HL-60/S4 (cell line): ENCODE measurements around the gene HTR1E.
"Not testable (repeated sequence)": the region's sequence is repeated elsewhere in the genome, so short reads cannot be mapped to it uniquely, and the experiment has no call there.

Source experiments
- in situ Hi-C: fragments of 300-500 bp; cut with MboI; formaldehyde crosslinking; loops from 2 replicates; pipeline ENCODE4 v1.14.3; 2022; ENCODE audit warnings: low sequenced_read_pairs

Gene HTR1E

DNA sequence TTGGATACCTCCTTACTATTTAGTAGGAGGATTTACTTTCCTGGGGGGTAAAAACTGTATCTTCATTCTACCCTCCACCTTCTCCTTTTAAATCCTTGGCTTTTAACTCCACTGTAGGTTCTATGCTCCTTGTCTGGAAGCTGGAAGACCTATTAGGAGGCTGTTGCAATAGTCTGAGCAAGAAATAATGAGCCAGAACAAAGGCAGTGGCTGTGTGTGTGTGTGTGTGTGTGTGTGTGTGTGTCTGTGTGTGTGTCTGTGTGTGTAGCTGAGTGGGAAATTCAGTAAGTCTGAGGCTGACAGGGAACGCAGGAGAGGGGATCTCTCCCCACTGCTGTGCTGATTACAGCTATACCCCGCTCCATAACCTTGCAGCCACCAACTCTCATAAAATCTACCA, 35.8 kb downstream of the HTR1E start:
- in situ Hi-C loops, result no loop called here

DNA sequence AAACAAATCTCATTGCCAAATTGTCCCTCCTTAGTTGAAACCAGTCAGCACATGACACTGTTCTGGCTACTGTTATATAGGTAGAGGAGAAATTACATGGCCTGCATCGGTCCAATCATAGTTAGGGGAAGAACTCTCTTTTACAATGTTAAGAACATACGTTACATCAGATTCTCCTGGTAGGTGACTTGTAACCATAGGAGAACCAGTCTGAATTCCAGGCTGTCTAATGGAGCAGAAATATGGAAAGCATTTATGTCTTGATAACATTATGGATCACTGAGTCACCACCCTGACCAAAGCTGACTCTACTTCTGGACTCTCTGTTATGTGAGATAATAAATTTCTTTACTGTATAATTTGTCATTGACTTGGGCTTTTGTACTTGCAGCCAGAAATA, 40.9 kb downstream of the HTR1E start:
- in situ Hi-C loops, result no loop called here

GRCh38 chr6:87001494-87001893, 64.2 kb downstream of the HTR1E start:
- in situ Hi-C loops, result no loop called here

DNA sequence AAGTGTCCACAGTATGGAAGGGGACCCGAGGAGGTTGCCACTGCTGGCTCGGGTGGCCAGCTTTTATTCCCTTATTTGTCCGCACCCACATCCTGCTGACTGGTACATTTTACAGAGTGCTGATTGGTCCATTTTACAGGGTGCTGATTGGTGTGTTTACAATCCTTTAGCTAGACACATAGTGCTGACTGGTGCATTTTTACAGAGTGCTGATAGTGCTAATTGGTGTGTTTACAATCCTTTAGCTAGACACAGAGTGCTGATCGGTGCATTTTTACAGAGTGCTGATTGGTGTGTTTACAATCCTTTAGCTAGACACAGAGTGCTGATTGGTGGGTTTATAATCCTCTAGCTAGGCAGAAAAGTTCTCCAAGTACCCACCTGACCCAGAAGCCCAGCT, 65.1 kb downstream of the HTR1E start:
- in situ Hi-C loops, result not testable (repeated sequence)

DNA sequence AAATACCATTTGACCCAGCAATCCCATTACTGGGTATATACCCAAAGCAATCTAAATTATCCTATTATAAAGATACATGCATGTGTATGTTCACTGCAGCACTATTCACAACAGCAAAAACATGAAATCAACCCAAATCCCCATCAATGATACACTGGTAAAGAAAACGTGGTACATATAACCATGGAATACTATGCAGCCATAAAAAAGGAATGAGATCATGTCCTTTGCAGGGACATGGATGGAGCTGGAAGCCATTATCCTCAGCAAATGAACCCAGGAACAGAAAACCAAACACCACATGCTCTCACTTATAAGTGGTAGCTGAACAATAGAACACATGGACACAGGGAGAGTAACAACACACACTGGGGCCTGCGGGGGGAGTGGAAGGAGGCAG, 69.2 kb downstream of the HTR1E start:
- in situ Hi-C loops, result not testable (repeated sequence)

- in situ Hi-C loops, result not testable (repeated sequence)
Observed at GRCh38 chr6:87009581-87009980, 72.3 kb downstream of the HTR1E start.

- in situ Hi-C loops, result no loop called here
Observed at GRCh38 chr6:87012035-87012434, 74.7 kb downstream of the HTR1E start.

DNA sequence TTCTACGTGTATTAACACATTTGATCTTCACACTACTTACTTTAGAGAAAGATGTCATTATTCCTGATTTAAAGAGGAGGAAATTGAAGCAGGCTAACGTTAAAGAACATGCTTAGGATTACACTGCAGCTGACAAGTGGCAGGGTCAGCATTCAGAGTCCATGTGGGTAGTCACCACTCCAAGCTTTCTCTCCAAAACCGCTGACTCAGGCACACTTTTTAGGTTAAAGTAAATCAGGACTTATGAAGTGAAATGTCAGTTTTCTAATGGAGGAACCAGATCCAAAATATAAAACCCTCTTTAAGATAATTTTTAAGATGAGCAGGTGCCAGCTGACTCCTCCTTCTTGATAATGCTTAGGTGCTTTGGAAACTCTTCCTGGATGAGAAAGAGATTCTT, 75.4 kb downstream of the HTR1E start:
- in situ Hi-C loops, result no loop called here

DNA sequence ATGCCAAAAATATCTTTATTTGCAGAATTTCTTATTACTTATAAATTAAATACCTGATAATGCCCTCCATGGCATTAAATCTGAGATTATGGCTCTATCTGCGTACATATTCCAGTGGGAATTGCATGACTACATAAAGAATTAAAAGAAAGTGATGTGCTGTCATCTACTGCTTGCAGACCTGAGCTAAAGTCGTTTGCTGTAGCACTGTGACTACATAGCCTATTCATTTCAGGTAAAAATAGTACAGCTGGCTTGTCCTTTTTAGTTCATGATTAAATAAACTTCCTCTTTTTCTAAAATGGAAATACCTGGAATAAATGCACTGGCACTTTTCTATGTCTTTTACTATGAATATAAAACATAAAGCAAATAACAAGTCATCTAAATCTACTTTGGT, 79.4 kb downstream of the HTR1E start:
- in situ Hi-C loops, result no loop called here

DNA sequence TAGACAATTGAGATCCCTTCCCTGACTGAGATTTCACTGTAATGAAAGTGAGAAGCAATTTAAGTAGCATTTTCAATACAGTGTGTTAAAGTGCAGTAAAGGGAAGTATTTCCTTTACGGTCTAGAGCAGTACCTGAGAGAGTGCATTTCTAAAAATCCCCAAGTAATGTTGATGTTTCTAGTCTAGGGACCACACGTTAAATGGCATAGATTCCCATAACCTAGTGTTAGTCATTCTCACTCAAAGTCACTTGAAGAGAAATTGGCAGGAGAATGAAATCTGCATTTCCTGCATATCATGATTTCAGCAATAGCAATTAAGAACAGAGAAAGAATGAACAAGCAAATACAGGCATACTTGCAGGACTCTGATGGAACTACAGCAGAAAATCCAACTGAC, 89.7 kb downstream of the HTR1E start:
- in situ Hi-C loops, result no loop called here

GRCh38 chr6:87029711-87030314, 92.5 kb downstream of the HTR1E start:
- in situ Hi-C loops, result no loop called here

- in situ Hi-C loops, result no loop called here
Observed at GRCh38 chr6:87040729-87041128, 103.4 kb downstream of the HTR1E start.

- in situ Hi-C loops, result no loop called here
Observed at GRCh38 chr6:87045521-87046075, 108.3 kb downstream of the HTR1E start.

DNA sequence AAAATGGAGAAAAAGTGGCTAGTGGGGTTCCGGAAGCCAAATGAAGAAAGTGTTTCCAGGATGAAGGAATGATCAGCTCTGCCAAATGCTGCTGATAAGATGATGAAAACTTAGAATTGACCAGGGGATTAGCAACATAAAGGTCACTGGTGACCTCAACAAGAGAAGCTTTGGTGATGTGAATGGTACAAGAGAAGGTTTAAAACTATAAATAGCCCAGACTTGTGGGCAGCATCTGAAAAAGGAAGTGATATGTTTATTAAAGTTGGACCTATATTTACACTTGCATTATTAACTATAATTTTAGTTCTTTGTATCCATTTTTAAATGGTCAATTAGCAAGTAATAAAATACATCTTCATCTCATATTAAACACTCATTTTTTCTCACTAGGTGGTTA, 112.5 kb downstream of the HTR1E start:
- in situ Hi-C loops, result no loop called here

DNA sequence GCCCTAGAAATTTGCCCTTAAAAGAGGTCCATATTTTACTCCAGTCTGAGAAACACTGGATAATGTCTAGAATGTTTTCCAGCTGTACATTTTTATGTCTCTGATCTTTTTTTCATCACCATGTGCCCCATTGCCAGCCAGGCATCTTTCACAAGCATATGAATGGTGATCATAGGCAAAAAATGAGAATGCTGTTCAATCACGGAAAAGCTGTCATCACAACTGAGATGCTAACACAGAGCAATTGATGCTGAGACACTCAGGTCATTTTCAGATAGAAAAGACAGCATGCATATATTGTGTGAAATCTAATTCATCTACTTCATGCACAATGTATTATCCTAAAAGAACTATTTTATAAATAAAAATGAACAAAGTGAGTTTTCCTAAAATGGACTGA, 116.0 kb downstream of the HTR1E start:
- in situ Hi-C loops, result no loop called here

DNA sequence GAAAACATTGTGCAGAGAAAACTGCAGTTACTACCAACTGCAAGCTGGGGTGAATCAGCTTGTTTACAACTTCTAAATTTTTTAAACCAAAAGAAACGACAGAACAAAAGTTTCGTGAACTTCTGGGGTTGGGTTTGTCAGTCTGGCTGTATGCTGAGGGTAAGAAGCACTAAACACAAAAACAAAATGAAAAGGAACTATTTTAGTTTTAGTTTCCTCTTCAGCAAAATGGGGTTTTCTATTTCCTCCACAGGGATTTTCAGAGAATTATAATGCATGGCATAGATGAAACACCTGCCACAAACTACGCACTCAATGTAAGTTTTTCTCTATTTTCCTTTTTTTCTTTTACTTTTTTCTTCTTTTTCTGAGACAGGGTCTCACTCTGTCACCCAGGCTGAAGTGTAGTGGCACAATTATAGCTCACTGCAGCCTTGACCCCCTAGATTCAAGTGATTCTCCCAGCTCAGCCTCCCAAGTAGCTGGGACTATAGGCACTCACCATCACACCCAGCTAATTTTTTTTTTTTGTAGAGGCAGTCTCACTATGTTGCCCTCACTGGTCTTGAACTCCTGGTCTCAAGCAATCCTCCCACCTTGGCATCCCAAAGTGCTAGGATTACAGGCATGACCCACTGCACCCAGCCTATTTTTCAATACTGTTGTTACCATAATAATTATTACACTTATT, 117.0 kb downstream of the HTR1E start:
- in situ Hi-C loops, result no loop called here

DNA sequence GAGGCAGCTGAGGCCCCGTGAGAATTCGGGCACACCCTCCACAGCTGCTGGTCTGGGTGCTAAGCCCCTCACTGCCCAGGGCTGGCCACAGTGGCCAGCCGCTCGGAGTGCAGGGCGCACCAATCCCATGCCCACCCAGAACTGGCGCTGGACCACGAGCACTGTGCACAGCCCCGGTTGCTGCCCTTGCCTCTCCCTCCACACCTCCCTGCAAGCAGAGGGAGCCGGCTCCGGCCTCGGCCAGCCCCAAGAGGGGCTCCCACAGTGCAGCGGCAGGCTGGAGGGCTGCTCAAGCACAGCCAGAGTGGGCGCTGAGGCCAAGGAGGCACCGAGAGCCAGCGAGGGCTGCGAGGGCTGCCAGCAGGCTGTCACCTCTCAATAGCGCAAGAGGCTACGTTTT, 122.6 kb downstream of the HTR1E start:
- in situ Hi-C loops, result no loop called here

GRCh38 chr6:87065117-87065516, 127.8 kb downstream of the HTR1E start:
- in situ Hi-C loops, result no loop called here
